K562 (cell line): ENCODE measurements around the gene SLC10A1.

Experiments used
- EP300 ChIP-seq: IDR thresholded peaks from 2 replicates; pipeline ENCODE4 v1.6.1; 2012; ENCODE audit warnings: low read length, improper control_type of control experiment
- FOXK1 ChIP-seq: sonication (generic); formaldehyde crosslinking; IDR thresholded peaks from 2 replicates; pipeline ENCODE4 v1.8.0; 2022; ENCODE audit warnings: missing genetic modification reagents, mild to moderate bottlenecking, borderline replicate concordance
- FOXP4 ChIP-seq: sonication (generic); formaldehyde crosslinking; IDR thresholded peaks from 2 replicates; pipeline ENCODE4 v1.8.0; 2022; ENCODE audit warnings: mild to moderate bottlenecking, missing genetic modification reagents, borderline replicate concordance
- HDAC1 ChIP-seq, 2 experiments: fragments of 450-650 bp; IDR thresholded peaks; 2 replicates each; pipeline ENCODE4 v1.6.1; 2016 to 2017; ENCODE audit warnings: inconsistent platforms in 1 of 2, mild to moderate bottlenecking in 1 of 2, moderate library complexity in 1 of 2
- HOMEZ ChIP-seq: fragments of 250-450 bp; sonication (Bioruptor Pico); IDR thresholded peaks from 2 replicates; pipeline ENCODE4 v1.4.0; 2020; ENCODE audit warnings: mild to moderate bottlenecking, moderate library complexity
- JUNB ChIP-seq: fragments of 450-650 bp; formaldehyde crosslinking; conservative IDR thresholded peaks from 2 replicates; pipeline ENCODE4 v1.4.0; 2020; ENCODE audit warnings: mild to moderate bottlenecking
- MXI1 ChIP-seq: IDR thresholded peaks from 2 replicates; pipeline ENCODE4 v1.6.1; 2011; ENCODE audit warnings: low read depth, mild to moderate bottlenecking, improper control_type of control experiment, low read length
- U2AF1 ChIP-seq: fragments of 200-400 bp; formaldehyde crosslinking; optimal IDR thresholded peaks from 2 replicates; pipeline ENCODE3; 2017; ENCODE audit warnings: mild to moderate bottlenecking, low read depth, low read length, moderate library complexity
- YY1 ChIP-seq, 3 experiments: IDR thresholded peaks; 2 replicates each; pipeline ENCODE4 v1.6.1; 2011; ENCODE audit warnings: low read length in 2 of 3, mild to moderate bottlenecking in 2 of 3, moderate library complexity in 2 of 3, borderline replicate concordance in 1 of 3, control low read depth in 1 of 3, low read depth in 1 of 3; ENCODE audit not compliant: insufficient read depth in 3 of 3, insufficient replicate concordance in 2 of 3, control insufficient read depth in 1 of 3, insufficient read length in 1 of 3; ENCODE audit errors: extremely low read depth in 1 of 3
- ZBTB40 ChIP-seq, 2 experiments: fragments of 450-650 bp in 1 of 2; sonication (generic) in 1 of 2; formaldehyde crosslinking in 1 of 2; IDR thresholded peaks; 2 replicates each; pipeline versions ENCODE4 v1.7.1 to v1.9.0; 2016 to 2022; ENCODE audit warnings: inconsistent platforms in 1 of 2, mild to moderate bottlenecking in 1 of 2, missing genetic modification reagents in 1 of 2
- ZFP1 ChIP-seq: fragments of 450-650 bp; formaldehyde crosslinking; IDR thresholded peaks from 2 replicates; pipeline ENCODE4 v1.4.0; 2020; ENCODE audit warnings: mild to moderate bottlenecking, mixed read lengths
- ZNF239 ChIP-seq: fragments of 250-450 bp; sonication (Bioruptor Pico); IDR thresholded peaks from 2 replicates; pipeline ENCODE4 v1.4.0; 2020; ENCODE audit warnings: mild to moderate bottlenecking
- ZSCAN29 ChIP-seq: fragments of 450-650 bp; IDR thresholded peaks from 2 replicates; pipeline ENCODE4 v1.6.1; 2017

- TF ChIP-seq HDAC1 (IDR thresholded peaks at IDR 0.05) (no peak), U2AF1 (no peak), FOXP4 (no peak), MXI1 (no peak), JUNB (CRISPR knock-in tag) (no peak), YY1 (IDR thresholded peaks at IDR 0.05; ENCODE audit: borderline replicate concordance in 1 of 3, control insufficient read depth in 1 of 3, extremely low read depth in 1 of 3, insufficient read depth in 3 of 3, insufficient read length in 1 of 3, insufficient replicate concordance in 2 of 3, low read depth in 1 of 3, low read length in 2 of 3) (no peak), FOXK1 (no peak), ZBTB40 (IDR thresholded peaks at IDR 0.05) (no peak), ZBTB40 (CRISPR knock-in tag; IDR thresholded peaks at IDR 0.05) (no peak), HOMEZ (no peak), EP300 (no peak), ZNF239 (CRISPR knock-in tag) (no peak), ZFP1 (no peak), ZSCAN29 (no peak)
Measured at GRCh38 chr14:69775012-69775411, 22.0 kb downstream of the SLC10A1 start.
